Esophagus muscularis mucosa (tissue), 2 donors: Measurements from ENCODE around the gene RASIP1.

ENCODE experiments used
- POLR2A ChIP-seq: fragments of 450-650 bp; IDR thresholded peaks from one replicate; pipeline ENCODE4 v1.6.1; 2017; ENCODE audit warnings: antibody characterized with exemption, moderate library complexity, mild to moderate bottlenecking, low read depth
- POLR2AphosphoS5 ChIP-seq, 2 donors: sonication (generic); formaldehyde crosslinking; IDR thresholded peaks; one replicate each; pipeline ENCODE4 v1.6.1; 2017; ENCODE audit warnings: antibody characterized with exemption in 2 of 2

GRCh38 chr19:48742096-48742495 lies 1.7 kb upstream of the RASIP1 start:
- TF ChIP-seq POLR2AphosphoS5 (IDR thresholded peaks at IDR 0.05) (no peak), POLR2A (no peak)
